Lower leg skin (tissue), 3 donors: ENCODE results near the gene RBCK1.
"Not testable (repeated sequence)": the region's sequence is repeated elsewhere in the genome, so short reads cannot be mapped to it uniquely, and the experiment has no call there.

ENCODE experiments used
- CTCF ChIP-seq, 3 donors: fragments of 450-650 bp; IDR thresholded peaks; one replicate each; pipeline ENCODE4 v1.5.1; 2016; ENCODE audit warnings: antibody characterized with exemption in 3 of 3, mild to moderate bottlenecking in 3 of 3, moderate library complexity in 2 of 3
- POLR2A ChIP-seq, 2 donors: fragments of 450-650 bp; IDR thresholded peaks; one replicate each; pipeline ENCODE4 v1.6.1; 2016 to 2017; ENCODE audit warnings: antibody characterized with exemption in 2 of 2, mild to moderate bottlenecking in 1 of 2, moderate library complexity in 1 of 2

- not testable (repeated sequence) for TF ChIP-seq CTCF, POLR2A (IDR thresholded peaks at IDR 0.05)
Observed at GRCh38 chr20:386634-387033, 21.5 kb upstream of the RBCK1 start.
